Ishikawa (cell line): ENCODE results near the gene PCCA.

ENCODE experiments used
- CEBPB ChIP-seq: IDR thresholded peaks from 2 replicates; pipeline ENCODE4 v1.6.1; 2012
- CREB1 ChIP-seq: IDR thresholded peaks from 2 replicates; pipeline ENCODE4 v1.6.1; 2012; ENCODE audit warnings: low read depth
- EGR1 ChIP-seq: IDR thresholded peaks from 2 replicates; pipeline ENCODE4 v1.6.1; 2012
- EP300 ChIP-seq: IDR thresholded peaks from 2 replicates; pipeline ENCODE4 v1.6.1; 2012; ENCODE audit warnings: borderline replicate concordance
- FOXM1 ChIP-seq: IDR thresholded peaks from 2 replicates; pipeline ENCODE4 v1.6.1; 2012; ENCODE audit warnings: low read depth, borderline replicate concordance
- MAX ChIP-seq: IDR thresholded peaks from 2 replicates; pipeline ENCODE4 v1.6.1; 2012
- NFIC ChIP-seq: IDR thresholded peaks from 2 replicates; pipeline ENCODE4 v1.6.1; 2012
- RAD21 ChIP-seq: IDR thresholded peaks from 2 replicates; pipeline ENCODE4 v1.6.1; 2012; ENCODE audit warnings: low read depth
- REST ChIP-seq: IDR thresholded peaks from 2 replicates; pipeline ENCODE4 v1.6.1; 2012; ENCODE audit warnings: low read depth, mild to moderate bottlenecking
- TAF1 ChIP-seq: IDR thresholded peaks from 2 replicates; pipeline ENCODE4 v1.6.1; 2012; ENCODE audit warnings: low read depth, mild to moderate bottlenecking
- TCF12 ChIP-seq: IDR thresholded peaks from 2 replicates; pipeline ENCODE4 v1.6.1; 2012; ENCODE audit warnings: low read depth
- TEAD4 ChIP-seq: IDR thresholded peaks from 2 replicates; pipeline ENCODE4 v1.6.1; 2012
- USF1 ChIP-seq: IDR thresholded peaks from 2 replicates; pipeline ENCODE4 v1.6.1; 2012
- YY1 ChIP-seq: IDR thresholded peaks from 2 replicates; pipeline ENCODE4 v1.6.1; 2012; ENCODE audit warnings: low read depth
- ZBTB7A ChIP-seq: IDR thresholded peaks from 2 replicates; pipeline ENCODE4 v1.6.1; 2012; ENCODE audit warnings: low read depth

PCCA gene

GRCh38 chr13:100100115-100100879 lies 11.4 kb downstream of the PCCA start:
- TF ChIP-seq ZBTB7A, result no peak
- no peak for TF ChIP-seq TEAD4
- no peak for TF ChIP-seq CREB1
- TF ChIP-seq FOXM1, result no peak
- TF ChIP-seq EGR1, result no peak
- no peak for TF ChIP-seq TAF1
- no peak for TF ChIP-seq REST
- TF ChIP-seq TCF12, result no peak
- no peak for TF ChIP-seq NFIC
- no peak for TF ChIP-seq USF1

- TF ChIP-seq REST (no peak), TCF12 (no peak), USF1 (no peak), CEBPB (no peak), TEAD4 (no peak), RAD21 (no peak), CREB1 (no peak), ZBTB7A (no peak), YY1 (no peak), EP300 (no peak), FOXM1 (no peak), MAX (no peak), NFIC (no peak), TAF1 (no peak), EGR1 (no peak)
These were observed 13.1 kb downstream of the PCCA start for GRCh38 chr13:100102042-100102441.

- TF ChIP-seq RAD21 (no peak), CEBPB (no peak), MAX (no peak), NFIC (no peak), REST (no peak), TEAD4 (no peak), YY1 (no peak), TAF1 (no peak), FOXM1 (no peak), USF1 (no peak)
These were observed 17.1 kb downstream of the PCCA start for GRCh38 chr13:100106005-100106404.

GRCh38 chr13:100106705-100107104 lies 17.8 kb downstream of the PCCA start:
- TF ChIP-seq EGR1, result no peak
- TF ChIP-seq EP300, result no peak
- TF ChIP-seq YY1, result no peak
- TF ChIP-seq RAD21, result no peak
- TF ChIP-seq TEAD4, result no peak
- TF ChIP-seq REST, result no peak
- TF ChIP-seq ZBTB7A, result no peak
